HT1080 (cell line): ENCODE data around the gene ARFGEF2. TPM values are rescaled to one million over a fixed set of nuclear protein-coding genes. Genes with fewer than 3 reads are reported as not detected.
"Not testable (repeated sequence)": the region's sequence is repeated elsewhere in the genome, so short reads cannot be mapped to it uniquely, and the experiment has no call there.

Experiments used
- DNase-seq: peaks from one replicate; pipeline ENCODE4 v3.0.0-alpha.2; 2015; ENCODE audit warnings: low read depth
- small RNA-seq: library from RNA; depleted of rRNA; stranded (forward); fragments of <200 nt; gene quantifications from one replicate; pipeline ENCODE3, GENCODE V24; 2014
- total RNA-seq: library from RNA; depleted of rRNA; stranded (reverse); fragments of >200 nt; shearing (Covaris generic); gene quantifications from 2 replicates; pipeline ENCODE4 v1.2.3, GENCODE V29; 2014; rRNA removed

ARFGEF2 gene
- total RNA-seq, 1 experiment from 2014 or later, result 31.0 TPM

GRCh38 chr20:49054056-49054643 is 132.6 kb downstream of the ARFGEF2 start:
- DNase-seq, result no peak

DNA sequence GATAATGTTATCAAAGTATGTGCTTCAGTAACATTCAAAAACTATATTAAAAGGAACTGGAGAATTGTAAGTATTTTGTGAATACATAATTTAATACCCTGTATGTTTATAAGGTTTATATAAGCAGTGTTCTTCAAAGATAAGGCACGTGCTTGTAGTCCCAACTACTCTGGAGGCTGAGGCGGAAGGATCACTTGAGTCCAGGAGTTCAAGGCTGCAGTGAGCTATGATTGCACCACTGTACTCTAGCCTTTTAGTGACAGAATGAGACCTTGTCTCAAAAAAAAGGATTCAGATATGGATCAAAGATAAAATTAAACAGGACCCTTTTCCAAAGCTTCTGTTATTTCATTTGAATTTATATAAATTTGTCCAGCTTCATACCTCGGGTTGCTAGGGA is 141.8 kb downstream of the ARFGEF2 start:
- DNase-seq, result no peak

- no peak for DNase-seq
These were observed 153.0 kb downstream of the ARFGEF2 start for GRCh38 chr20:49074521-49074920.

DNA sequence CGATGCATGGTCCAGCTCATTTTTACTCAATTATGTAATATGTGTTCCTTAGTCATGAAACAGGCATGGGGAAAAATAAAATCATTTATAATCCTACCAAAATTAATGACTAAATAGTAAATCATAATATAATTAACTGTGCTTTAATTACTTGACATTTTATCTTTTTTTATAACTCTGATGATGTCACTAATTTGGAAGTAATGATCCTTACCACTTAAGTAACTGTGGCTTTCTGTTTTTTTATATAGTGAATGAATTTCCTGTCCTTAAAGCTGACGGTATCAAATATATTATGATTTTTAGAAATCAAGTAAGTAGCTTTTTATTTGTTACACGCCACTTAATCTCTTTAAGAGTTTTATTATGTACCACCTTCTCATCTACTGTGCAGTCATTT is 156.8 kb downstream of the ARFGEF2 start:
- no peak for DNase-seq

DNA sequence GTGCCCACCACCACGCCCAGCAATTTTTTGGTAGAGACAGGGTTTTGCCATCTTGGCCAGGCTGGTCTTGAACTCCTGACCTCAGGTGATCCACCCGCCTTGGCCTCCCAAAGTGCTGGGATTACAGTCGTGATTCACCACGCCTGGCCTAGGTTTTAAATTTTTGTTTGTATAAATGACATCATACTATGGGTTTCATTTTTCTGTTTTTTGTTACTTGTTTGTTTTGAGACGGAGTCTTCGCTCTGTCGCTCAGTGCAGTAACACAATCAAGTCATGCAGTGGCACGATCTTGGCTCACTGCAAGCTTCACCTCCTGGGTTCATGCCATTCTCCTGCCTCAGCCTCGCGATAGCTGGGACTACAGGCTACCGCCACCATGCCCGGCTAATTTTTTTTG is 160.8 kb downstream of the ARFGEF2 start:
- DNase-seq, result not testable (repeated sequence)

Small RNA genes lying within 50 kb of the gene (small RNA-seq; reads per million reads assigned to genes)
- not detected for gene SNAP23P1

Other genes starting within 250 kb of the ARFGEF2 start
- gene PREX1, start 93.7 kb upstream of the ARFGEF2 start, total RNA-seq, result 32.6 and 36.3 TPM in 2 replicates
- gene CSE1L, start 124.6 kb downstream of the ARFGEF2 start, total RNA-seq, result 172 and 185 TPM in 2 replicates